HepG2 (cell line): ENCODE results near the gene SCART1. TPM values are rescaled to one million over a fixed set of nuclear protein-coding genes. Genes with fewer than 3 reads are reported as not detected.

Experiments
- ARID2 ChIP-seq: sonication (generic); formaldehyde crosslinking; IDR thresholded peaks from 2 replicates; pipeline ENCODE4 v1.8.1; 2022; ENCODE audit warnings: mild to moderate bottlenecking, missing genetic modification reagents, borderline replicate concordance
- GABPA ChIP-seq, 2 experiments: IDR thresholded peaks; 2 replicates each; pipeline ENCODE4 v1.6.1; 2011 to 2016; ENCODE audit warnings: low read depth in 2 of 2, low read length in 1 of 2, missing biosample characterization in 1 of 2, missing genetic modification characterization in 1 of 2
- KDM2A ChIP-seq: sonication (generic); formaldehyde crosslinking; IDR thresholded peaks from 2 replicates; pipeline ENCODE4 v1.4.0; 2020; ENCODE audit warnings: low read depth, missing genetic modification reagents, borderline replicate concordance
- KLF11 ChIP-seq: IDR thresholded peaks from 2 replicates; pipeline ENCODE4 v1.6.1; 2016; ENCODE audit warnings: missing compliant biosample characterization
- KMT2A ChIP-seq: sonication (generic); formaldehyde crosslinking; IDR thresholded peaks from 2 replicates; pipeline ENCODE4 v1.4.0; 2020; ENCODE audit warnings: missing genetic modification reagents
- MEIS1 ChIP-seq: sonication (generic); formaldehyde crosslinking; IDR thresholded peaks from 2 replicates; pipeline ENCODE4 v1.9.0; 2021; ENCODE audit warnings: mild to moderate bottlenecking, missing genetic modification reagents, moderate library complexity, borderline replicate concordance
- MNT ChIP-seq: fragments of 450-650 bp; IDR thresholded peaks from 2 replicates; pipeline ENCODE4 v1.6.1; 2016
- PRDM4 ChIP-seq: sonication (generic); formaldehyde crosslinking; IDR thresholded peaks from 2 replicates; pipeline ENCODE4 v1.9.0; 2021; ENCODE audit warnings: missing genetic modification reagents, borderline replicate concordance
- SAP130 ChIP-seq: IDR thresholded peaks from 2 replicates; pipeline ENCODE4 v1.6.1; 2016; ENCODE audit warnings: low read depth
- TBX3 ChIP-seq: fragments of 450-650 bp; IDR thresholded peaks from 2 replicates; pipeline ENCODE4 v1.6.1; 2017; ENCODE audit warnings: antibody characterized with exemption, mild to moderate bottlenecking, inconsistent platforms, borderline replicate concordance
- TEAD2 ChIP-seq: sonication (generic); formaldehyde crosslinking; IDR thresholded peaks from 2 replicates; pipeline ENCODE4 v1.9.0; 2021; ENCODE audit warnings: missing genetic modification reagents
- ZNF335 ChIP-seq: sonication (generic); formaldehyde crosslinking; IDR thresholded peaks from 2 replicates; pipeline ENCODE4 v1.4.0; 2020; ENCODE audit warnings: missing genetic modification reagents
- ZNF44 ChIP-seq: sonication (generic); formaldehyde crosslinking; IDR thresholded peaks from 2 replicates; pipeline ENCODE4 v1.5.1; 2020; ENCODE audit warnings: mild to moderate bottlenecking, missing genetic modification reagents
- ZNF766 ChIP-seq: sonication (generic); formaldehyde crosslinking; IDR thresholded peaks from 2 replicates; pipeline ENCODE4 v1.5.0; 2020; ENCODE audit warnings: missing genetic modification reagents, borderline replicate concordance
- ZSCAN22 ChIP-seq: sonication (generic); formaldehyde crosslinking; IDR thresholded peaks from 2 replicates; pipeline ENCODE4 v1.4.0; 2020; ENCODE audit warnings: mild to moderate bottlenecking, missing genetic modification reagents
- polyA plus RNA-seq, 8 experiments: library from polyadenylated mRNA; depleted of rRNA in 3 of 8; stranded (reverse) in 7 of 8; unstranded in 1 of 8; fragments of >200 nt; fragmentation: Illumina TruSeq in 4 of 8; extraction: Trizol in 4 of 8; gene quantifications; 2 replicates each; pipeline versions ENCODE4 v1.2.1 to v1.2.3, GENCODE V29; 2011 to 2016; ENCODE audit warnings: low read depth in 4 of 8, missing spikeins in 1 of 8, mixed read lengths in 1 of 8; ENCODE audit not compliant: insufficient read depth in 1 of 8
- total RNA-seq, 5 experiments: library from RNA; depleted of rRNA; stranded (reverse); fragments of >200 nt; fragmentation: Illumina TruSeq; extraction: Trizol; gene quantifications; 2 replicates each; pipeline ENCODE4 v1.2.3, GENCODE V29; 2016; ENCODE audit warnings: low read depth in 1 of 5
- TF ChIP-seq, protein P1 (sequence below): sonication (generic); formaldehyde crosslinking; IDR thresholded peaks from 2 replicates; pipeline ENCODE4 v1.8.0; 2022; ENCODE audit warnings: missing genetic modification reagents, mild to moderate bottlenecking, borderline replicate concordance
- TF ChIP-seq, protein P2 (sequence below), 2 experiments: sonication (generic) in 1 of 2; formaldehyde crosslinking in 1 of 2; IDR thresholded peaks; 2 replicates each; pipeline versions ENCODE4 v1.4.0 to v1.6.1; 2016 to 2020; ENCODE audit warnings: borderline replicate concordance in 1 of 2, low read depth in 1 of 2, mild to moderate bottlenecking in 1 of 2, missing genetic modification reagents in 1 of 2

The SCART1 gene
- total and polyA plus RNA-seq, 2 of the 13 experiments (the other 11 are each of a cell fraction or from before 2014, with no cell fraction given): 0.46 to 1.1 TPM

- TF ChIP-seq TBX3: peak; percentile 73; the same call in 1 of the 2 replicates
- no peak for TF ChIP-seq ZNF44 (CRISPR knock-in tag)
- TF ChIP-seq, protein P1, sequence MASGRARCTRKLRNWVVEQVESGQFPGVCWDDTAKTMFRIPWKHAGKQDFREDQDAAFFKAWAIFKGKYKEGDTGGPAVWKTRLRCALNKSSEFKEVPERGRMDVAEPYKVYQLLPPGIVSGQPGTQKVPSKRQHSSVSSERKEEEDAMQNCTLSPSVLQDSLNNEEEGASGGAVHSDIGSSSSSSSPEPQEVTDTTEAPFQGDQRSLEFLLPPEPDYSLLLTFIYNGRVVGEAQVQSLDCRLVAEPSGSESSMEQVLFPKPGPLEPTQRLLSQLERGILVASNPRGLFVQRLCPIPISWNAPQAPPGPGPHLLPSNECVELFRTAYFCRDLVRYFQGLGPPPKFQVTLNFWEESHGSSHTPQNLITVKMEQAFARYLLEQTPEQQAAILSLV (CRISPR knock-in tag): no peak
- TF ChIP-seq TEAD2 (CRISPR knock-in tag): no peak
- TF ChIP-seq ARID2 (CRISPR knock-in tag): no peak
- TF ChIP-seq ZNF766 (CRISPR knock-in tag): no peak
- no peak for TF ChIP-seq KMT2A (CRISPR knock-in tag)
- no peak for TF ChIP-seq KDM2A
- no peak for TF ChIP-seq MNT
- TF ChIP-seq GABPA (IDR thresholded peaks at IDR 0.05; ENCODE audit: low read depth, low read length): no peak
- TF ChIP-seq GABPA (CRISPR knock-in tag; IDR thresholded peaks at IDR 0.05; ENCODE audit: low read depth): no peak
- no peak for TF ChIP-seq ZSCAN22 (CRISPR knock-in tag)
- TF ChIP-seq KLF11 (CRISPR knock-in tag): no peak
- no peak for TF ChIP-seq PRDM4 (CRISPR knock-in tag)
- TF ChIP-seq MEIS1 (CRISPR knock-in tag): no peak
- no peak for TF ChIP-seq ZNF335 (CRISPR knock-in tag)
- TF ChIP-seq SAP130 (CRISPR knock-in tag): no peak
- TF ChIP-seq, protein P2, sequence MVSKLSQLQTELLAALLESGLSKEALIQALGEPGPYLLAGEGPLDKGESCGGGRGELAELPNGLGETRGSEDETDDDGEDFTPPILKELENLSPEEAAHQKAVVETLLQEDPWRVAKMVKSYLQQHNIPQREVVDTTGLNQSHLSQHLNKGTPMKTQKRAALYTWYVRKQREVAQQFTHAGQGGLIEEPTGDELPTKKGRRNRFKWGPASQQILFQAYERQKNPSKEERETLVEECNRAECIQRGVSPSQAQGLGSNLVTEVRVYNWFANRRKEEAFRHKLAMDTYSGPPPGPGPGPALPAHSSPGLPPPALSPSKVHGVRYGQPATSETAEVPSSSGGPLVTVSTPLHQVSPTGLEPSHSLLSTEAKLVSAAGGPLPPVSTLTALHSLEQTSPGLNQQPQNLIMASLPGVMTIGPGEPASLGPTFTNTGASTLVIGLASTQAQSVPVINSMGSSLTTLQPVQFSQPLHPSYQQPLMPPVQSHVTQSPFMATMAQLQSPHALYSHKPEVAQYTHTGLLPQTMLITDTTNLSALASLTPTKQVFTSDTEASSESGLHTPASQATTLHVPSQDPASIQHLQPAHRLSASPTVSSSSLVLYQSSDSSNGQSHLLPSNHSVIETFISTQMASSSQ (IDR thresholded peaks at IDR 0.05; ENCODE audit: low read depth): peak; percentile 23; the same call in 1 of the 2 replicates
- TF ChIP-seq, protein P2 (CRISPR knock-in tag; IDR thresholded peaks at IDR 0.05; ENCODE audit: borderline replicate concordance): no peak
Measured at GRCh38 chr10:133511907-133512528, 58.3 kb downstream of the SCART1 start (continued).
